Stimulated activated CD8-positive, alpha-beta memory T cell treated with anti-CD3 and anti-CD28 coated beads, Interleukin-4, amount 100 ng/mL, for 24 hours (primary cell): ENCODE measurements around the gene MRPL10.

Experiments
- DNase-seq: peaks from one replicate; pipeline ENCODE4 v3.0.0-alpha.2; 2020; ENCODE audit warnings: low read depth

MRPL10 gene

DNA sequence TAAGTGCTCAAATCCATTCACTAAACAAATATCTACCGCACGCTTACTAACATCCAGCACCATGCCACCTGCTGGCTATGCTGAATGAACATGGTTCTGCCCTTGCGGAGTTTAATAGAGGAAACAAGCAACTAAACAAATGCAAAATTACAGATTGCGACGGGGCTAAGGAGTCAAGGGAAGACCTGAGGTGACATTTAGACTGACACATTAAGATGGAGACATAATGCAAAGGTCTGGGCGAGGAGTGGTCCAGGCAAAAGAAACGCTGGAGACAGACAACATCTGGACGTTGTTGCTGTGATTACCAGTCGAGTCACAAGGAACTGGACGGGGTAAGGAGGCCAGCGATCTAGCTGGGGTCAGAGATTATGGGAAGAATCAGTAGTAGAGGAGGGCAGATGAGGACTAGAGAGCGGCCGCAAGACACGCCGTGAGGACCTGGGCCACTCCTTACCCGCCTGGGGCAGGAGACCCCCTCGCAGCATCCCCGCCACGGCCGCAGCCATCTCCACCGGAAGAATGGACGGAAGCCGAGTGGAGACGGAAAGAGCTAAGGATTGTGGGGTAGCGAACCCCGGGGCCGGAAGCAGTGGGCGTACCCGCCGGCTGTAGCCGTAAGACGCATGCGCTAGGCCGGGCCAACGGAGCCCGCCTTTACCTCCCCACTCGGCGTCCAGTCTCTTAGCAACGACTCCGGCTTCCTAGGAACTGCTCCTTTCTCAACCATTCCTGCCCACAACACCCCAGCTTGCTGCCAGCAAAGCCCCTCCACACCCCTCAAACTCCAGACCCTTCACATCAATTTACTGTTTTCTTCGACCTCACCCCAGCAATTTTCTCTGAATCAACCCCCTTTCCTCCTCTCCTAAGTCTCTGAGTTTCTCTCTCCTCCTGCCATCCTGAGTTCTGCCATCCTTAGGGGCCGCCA lies at the start of gene MRPL10, which contains the start of gene LRRC46:
MRPL10 (minus strand) TSS at position 539 of the 931 bp plus-strand sequence; CDS start at position 509, 30 bp downstream.
LRRC46 (plus strand) TSS at position 668 of the 931 bp plus-strand sequence. CDS start 320 bp downstream, outside the sequence.
- peak; percentile 90 for DNase-seq

DNA sequence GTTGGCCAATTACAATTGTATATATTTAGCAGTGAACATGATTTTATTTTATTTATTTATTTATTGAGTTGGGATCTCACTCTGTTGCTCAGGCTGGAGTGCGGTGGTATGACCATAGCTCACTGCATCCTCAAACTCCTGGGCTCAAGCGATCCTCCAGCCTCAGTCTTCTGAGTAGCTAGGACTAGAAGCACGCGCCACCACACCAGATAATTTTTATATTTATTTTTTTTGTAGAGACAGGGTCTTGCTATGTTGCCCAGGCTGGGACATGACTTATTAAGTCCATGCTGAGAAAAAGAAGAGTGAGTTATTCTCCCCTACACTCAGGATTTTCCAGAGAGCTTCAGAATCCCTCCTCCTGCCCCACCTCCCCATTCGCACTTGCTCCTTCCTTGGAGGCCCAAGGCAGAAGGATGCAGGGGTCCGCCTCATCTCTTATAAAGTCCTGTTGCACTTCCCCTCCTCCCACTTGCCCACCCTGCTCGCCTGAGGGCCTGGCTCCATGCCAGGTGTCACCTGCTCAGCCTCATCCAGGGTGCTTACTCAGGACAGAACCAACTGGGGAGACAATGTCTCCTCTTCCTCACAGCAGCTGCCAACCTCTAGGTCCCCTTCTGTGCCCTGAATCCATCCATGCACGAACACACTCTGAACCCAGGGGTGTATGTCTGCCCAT lies 48.6 kb upstream of the MRPL10 start:
- DNase-seq = no peak

DNA sequence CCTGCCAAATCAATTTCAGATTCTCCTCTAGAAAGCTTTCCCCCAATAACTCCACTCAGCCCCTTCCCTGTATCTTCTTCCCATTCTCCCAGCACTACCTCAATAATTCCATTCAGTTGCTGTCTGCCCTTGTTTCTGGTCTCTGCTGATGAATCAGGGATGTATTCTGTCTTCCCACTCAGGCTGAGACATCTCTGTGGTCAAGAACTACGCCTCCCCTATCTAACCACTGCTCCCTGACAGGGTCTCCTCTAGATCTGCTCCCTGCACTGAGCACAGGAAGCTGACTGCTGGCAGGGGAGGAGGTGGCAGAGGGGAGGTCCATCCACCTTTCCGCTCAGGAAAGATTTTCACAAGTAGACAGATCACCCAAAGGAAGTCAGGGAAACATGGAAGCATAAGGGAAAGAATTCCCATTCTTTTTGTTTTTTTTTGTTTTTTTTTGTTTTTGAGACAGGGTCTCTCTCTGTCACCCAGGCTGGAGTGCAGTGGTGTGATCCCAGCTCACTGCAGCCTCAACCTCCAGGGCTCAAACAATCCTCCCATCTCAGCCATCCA lies 47.8 kb upstream of the MRPL10 start:
- no peak for DNase-seq

DNA sequence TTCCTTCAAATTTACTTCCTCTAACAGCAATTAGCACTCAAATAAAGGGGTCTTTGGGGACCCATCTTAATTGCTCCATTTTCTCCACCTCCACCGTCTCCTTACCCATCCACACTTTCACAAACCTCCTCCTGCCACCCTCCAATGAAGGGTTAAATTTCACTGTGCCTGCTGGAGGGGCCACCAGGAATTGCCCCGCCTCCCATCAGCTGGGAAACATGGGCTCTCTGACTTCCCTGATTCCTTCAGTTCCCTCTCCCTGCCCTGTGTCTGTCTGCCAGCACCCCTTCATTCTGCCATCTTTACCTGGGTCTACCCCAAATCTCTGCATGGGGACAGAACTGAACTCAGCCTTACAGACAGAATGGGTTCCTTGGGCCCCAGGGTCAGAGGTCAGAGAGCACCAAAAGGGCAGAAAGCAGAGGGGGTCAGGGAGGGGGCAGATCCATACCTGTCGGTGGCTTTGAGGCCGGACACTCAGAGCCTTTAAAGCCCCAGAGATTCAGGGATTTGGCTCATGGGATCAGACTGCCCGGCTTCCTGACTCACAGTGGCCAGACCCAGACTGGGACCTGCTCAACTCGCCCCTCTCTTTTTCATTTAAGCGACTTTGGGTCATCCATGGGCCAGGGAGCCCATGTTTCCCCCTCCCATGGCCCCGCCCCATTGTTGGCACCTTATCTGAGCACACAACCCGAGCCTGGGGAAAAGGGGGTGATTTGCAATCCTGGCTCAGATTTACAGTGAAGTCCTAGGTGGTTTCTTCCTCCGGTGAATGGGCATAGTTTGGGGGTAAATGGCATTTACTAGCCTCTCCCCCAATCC lies 47.1 kb upstream of the MRPL10 start:
- no peak for DNase-seq

DNA sequence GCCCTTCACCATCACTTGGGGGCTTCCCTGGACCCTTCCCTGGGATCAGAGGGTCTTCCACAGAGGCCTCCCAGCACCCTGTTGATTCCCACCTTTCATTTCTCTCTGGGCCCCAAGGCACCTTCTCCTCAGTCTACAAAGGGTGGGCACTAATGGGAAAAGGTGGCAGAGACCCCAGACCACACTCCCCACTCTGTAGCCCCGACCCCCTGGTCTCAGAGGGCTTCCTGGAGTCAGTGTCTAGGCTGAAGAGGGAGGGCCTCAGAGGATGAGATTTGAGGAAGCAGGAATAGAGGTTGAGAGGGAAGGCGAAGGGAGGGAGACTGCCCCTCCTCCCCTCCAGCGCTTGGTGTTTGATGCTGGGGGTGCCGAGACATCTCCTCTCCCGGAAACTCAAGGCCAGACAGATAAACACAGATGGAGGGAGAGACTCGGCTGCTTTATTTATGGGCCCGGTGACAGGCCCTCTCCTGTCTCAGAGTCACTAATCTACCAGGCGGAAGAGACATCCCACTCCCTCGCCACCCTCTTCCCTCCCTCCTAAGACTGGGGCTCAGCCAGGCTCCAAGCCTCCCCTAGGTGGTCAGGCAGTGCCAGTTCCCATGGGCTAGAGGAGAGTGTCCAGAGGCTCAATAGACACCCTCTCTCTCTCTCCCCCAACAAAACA lies 46.2 kb upstream of the MRPL10 start:
- no peak for DNase-seq

DNA sequence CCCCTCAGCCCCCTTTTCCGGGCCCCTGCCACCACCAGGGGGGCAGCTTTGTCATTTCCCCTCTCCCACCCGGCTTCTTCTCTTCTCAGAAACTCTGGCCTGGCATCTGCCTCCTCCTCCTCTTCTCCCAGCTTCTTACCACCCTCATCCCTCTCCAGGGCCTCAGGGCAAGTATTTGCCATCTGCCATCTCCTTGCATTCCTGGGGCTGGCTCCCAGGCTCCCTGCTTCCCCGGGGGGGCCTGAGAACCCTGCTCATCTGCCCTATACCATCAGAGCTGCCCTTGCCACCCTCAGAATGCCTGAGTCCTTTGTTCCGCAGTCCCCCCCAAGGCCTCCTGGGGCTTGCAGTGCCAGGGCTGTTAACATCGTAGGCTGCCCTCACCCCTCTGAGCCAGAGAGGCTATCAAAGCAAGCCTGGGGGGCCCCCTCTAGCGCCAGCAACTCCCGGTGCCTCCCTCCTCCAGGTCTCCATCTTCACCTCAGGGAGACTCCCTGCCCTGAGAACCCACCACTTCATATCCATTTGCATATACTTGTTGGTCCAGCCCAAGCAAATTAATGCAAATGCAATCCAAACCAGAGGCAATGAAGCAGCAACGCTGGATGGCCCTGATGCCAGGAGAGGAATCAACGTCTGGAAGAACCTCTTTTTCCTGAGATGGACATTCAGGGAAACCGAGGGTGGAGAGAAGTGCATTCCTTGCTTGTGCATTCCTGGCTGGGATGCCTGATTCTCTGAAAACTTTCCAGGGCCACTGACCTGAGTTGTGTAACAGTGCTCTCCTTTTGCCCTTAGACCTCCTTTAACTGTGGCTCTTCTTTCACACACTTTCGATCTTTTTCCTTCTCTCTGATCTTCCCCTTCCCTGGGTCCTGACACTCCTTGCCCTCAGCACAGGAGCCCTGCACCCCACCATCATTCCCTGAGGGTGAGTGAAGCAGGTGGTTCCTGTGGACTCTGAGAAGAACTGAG lies 44.0 kb upstream of the MRPL10 start:
- no peak for DNase-seq

DNA sequence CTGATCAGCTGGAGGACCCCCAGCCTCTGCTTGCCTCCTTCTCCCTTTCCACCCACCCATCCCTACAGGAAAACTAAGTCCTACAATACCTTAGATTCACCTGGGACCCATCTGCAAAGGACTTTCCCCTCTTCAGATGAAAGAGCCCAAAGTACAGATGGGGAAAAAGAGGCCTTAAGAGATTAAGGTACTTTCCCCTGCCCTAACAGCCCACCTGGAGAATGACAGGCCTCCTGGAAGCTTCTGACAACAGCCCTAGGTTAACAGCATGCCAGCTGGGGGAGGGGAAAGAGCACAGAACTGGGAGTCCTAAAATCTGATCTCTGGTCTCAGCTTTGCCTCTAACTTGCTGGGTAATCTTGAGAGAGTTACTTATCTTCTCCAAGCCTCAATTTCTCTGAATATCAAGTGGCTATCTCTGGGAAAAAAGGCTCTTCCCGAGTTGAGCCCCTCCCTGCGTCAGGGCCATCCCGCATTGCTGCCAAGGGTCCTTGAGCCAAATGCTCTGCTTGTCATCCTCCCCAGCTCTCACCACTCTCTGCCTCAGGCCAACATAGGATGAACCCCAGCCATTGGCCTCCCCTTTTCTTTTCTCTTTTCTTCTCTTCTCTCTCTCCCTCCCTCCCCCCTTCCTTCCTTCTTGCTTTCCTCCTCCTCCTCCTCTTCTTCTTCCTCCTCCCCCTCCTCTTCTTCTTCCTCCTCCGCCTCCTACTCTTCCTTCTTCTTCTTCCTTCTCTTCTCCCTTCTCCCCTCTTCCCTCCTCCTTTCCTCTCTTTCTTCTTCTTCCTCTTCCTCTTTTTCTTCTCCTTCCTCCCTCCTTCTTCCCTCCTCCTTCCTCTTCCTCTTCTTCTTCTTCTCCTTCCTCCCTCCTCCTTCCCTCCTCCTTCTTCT lies 42.1 kb upstream of the MRPL10 start:
- no peak for DNase-seq

DNA sequence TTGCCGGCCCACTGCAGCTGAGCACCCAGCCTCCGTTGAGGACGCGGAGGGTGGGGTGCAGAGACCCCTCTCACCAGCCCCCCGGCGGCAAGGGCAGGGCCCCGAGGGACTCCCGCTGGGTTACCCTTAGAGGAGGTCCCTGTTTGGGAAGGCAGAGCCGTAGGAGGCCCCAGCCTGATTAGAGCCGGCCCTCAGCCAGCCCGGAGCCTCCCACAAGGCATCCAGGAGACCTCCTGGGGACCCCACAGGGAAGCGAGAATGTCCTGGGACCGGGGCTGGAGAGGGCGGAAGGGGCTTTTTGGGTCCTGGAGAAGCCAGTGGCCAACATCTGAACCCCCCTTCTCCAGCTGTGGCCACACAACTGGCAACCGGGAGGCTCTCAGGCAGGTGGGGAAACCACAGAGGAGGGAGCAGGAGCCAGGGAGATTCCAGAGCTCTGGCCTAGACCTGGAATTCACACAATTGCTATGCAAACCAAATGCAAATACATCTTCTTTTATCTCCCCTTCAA lies 41.4 kb upstream of the MRPL10 start:
- DNase-seq = no peak

DNA sequence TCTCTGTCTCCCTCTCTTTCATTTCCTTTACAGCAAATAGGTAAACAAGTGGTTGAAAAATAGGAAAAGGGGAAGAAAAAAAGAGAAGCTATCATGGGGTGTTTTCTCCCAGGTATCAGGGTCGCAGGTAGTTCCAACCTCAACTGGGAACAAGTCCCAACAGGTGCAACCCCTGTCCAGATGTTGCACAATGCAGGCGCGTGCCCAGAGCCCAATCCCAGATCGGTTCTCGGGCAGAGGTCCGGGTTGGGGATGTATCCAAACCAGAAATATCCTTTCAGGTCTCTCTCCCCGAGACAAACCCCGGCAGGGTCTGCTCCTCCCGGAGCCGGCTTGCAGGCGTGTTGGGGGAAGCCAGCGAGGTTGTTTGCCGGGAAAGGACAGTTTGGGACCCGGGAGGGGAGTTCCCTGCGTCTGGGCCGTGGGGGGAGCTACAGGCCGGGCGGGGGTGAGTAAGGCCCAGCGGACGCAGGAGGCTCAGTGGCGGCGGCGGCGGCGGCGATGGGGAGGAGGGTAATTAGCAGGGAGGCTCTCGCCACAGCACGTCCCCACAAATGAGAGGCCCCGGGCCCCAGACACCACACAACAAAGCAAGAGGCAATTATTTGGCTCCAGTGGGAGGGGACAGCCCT lies 40.8 kb upstream of the MRPL10 start:
- DNase-seq = no peak

DNA sequence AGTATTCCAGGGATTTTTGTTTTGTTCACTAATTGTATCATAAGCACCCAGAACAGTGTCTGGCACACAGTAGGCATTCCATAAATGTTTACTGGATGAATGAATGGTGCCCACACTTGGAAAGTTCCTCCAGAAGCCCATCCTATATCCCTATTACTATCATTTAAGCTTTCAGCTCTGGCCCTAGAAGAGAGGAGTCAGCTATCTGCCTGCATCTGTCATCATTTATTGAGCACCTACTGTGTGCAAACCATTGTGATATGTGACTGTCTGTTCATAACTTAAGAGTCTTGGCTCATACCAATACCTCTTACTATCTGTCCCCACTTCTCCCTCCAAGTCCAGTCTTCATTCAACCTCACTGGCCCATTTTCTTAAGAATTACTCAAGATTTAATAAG lies 39.7 kb upstream of the MRPL10 start:
- DNase-seq = no peak

DNA sequence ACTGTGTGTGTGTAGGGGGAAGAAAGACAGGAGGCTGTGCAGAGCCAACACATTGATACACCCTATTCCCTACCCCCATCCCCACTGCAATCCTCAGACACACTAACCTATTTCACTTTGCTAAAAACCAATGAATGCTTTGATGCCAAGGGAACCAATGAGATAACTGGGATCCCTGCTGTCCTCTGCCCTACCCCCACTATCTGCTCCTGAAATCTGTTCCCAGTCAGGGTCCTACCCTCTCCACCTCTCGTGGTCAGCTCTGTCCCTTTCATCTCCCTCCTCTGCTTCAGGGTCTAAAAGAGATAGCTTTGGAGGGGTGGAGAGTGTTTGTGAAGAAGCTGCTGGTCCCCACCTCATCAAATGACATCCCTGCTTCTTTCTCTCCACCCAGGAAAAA lies 38.7 kb upstream of the MRPL10 start:
- no peak for DNase-seq

DNA sequence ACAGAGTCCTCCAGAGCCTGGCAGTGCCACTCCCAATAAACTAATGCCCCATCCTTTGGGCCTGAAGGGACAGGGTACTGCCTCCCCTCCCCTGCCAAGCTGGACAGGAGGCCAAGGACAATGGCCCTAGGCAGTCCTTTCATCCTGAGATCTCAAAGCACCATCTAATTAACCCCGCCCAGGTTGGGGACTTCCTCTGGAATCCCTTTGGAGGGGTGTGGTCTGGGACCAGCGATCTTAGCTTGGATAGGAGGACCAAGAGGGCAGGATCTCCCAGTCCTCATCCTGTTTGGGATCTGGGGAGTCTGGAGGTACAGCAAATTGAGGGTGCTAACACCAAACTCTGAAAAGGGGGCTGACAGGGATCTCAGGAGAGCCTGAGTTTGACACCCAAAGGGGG lies 37.8 kb upstream of the MRPL10 start:
- no peak for DNase-seq

DNA sequence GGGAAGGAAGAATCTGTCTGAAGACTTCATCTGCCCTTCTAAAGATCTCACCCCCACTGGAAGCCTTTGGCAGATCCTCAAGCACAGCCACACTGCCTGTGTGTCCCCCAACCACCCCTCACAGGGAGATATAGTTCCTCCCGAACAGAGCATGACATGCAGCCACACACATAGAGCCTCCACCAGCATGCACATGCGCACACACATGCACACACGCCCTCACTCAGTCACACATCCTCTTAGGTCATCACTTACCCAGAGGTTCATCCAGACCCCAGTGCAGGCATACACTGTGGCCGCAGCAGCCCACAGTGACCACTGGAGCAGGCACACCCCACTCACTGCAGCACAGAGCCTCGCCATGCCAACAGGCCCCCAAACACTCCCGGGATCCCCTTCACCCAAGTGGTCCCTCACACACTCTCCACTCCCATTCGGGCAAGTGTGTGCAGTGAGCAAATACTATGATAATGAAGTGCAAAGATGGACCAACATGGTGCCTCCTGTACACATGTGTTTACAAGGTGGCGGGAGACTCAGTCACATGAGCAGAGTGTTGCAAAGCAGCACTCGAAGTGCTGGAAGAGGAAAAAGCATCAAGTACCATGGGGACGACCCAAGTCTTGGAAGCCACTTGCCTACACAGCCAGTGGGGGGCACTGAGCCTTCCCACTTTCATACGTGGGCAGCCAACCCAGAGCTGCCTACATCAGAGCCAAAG lies 36.6 kb upstream of the MRPL10 start:
- no peak for DNase-seq

DNA sequence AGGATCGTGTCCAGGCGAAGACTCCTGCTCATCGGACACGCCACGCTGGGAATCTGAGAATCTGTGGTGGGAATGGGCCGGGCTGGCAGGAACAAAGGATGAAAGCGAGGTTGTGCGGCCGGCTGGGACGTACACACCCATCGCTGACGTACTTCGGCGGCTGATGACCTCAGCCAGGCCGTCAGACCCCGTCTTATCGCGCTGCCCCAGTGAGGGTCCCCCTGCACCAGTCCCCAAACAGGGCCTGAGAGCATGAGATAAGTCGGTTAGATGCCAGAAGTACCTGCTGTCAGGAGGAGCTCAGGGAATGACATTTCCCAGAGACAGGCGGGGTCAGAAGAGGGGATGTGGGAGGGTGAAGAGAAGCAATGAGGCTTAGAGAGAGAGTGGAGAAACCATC lies 35.6 kb upstream of the MRPL10 start:
- DNase-seq = no peak

DNA sequence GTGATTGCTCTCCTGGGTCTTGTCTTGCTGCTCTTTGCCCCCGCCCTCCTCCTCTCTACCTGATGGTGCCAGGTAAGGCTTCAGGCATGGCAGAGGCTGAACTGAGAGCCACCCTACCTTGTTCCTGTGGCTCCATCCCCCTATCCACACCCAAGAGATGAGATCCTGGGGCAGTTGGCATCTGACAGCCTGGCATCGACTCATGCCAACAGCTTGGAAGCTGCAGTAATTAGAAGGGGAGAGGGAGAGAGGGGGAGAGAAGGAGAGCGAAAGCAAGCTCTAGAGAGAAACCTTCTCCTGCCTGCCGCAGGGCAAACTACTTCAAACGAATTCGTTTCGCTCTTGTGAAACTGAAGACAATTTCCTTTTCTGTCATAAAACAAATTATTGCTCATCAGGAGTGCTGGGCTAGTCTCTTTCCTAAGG lies 33.5 kb upstream of the MRPL10 start:
- no peak for DNase-seq

DNA sequence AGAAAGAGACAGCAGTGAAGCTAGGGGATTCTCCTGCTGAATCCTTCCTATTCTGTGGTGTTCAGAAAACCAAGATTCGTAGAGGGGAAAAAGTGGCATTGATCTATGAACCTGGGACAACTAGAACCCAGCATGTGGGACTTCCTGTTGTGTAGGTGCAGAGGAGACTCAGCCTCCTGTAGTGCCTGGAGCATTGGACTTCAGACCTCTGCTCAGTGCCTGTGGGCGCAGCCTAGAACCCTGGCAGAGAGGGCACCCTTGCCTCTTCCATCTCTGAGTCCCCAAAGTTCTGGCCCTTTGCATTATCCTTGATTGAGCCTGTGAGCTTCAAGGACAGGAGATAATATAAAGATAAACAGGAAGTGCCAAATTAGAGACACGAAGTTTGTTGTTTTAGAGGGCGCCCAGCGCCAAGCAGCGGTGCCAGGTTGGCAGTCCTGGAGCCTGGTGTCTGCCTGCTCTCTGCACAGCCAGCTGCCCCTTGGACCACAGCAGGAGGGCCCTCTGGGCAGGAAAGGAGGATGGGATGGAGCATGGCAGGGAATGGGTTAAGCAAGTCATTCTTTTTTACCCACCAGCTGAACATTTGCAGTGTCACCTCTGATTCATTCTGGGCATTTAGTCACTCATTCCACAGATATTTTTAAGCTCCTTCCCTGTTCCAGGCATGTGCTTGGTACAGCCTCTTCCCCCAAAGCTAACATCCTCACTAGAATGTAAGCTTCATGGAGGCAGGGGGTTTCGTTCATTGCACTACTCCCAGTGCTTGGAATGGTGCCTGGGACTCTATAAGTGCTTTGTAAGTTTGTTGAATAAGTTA lies 31.5 kb upstream of the MRPL10 start:
- DNase-seq = no peak

DNA sequence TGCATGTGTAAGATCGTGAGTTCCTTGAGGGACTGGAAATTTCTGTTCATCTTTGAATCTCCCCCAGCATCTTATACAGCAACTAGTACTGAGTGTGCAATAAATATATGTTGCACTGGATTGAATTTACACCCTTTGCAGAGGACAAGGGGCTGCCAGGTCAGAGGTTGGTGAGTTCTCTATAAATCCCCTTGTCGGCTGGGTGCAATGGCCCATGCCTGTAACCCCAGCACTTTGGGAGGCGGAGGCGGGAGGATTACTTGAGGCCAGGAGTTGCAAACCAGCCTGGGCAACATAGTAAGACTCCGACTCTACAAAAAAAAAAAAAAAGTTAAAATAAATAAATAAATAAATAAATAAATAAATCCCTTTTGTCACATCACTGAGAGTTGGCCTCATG lies 29.0 kb upstream of the MRPL10 start:
- no peak for DNase-seq
